Effector memory CD4-positive, alpha-beta T cell (primary cell): ENCODE measurements around the gene NFYB.

Source experiments
- DNase-seq, 3 donors: peaks; one replicate each; pipeline ENCODE4 v3.0.0-alpha.2; 2020
- H3K27ac ChIP-seq: 2 replicates; pipeline ENCODE4 v1.7.0; 2013; ENCODE audit warnings: mild to moderate bottlenecking, low read length, moderate library complexity; ENCODE audit not compliant: insufficient read depth, poor library complexity, severe bottlenecking
- H3K27me3 ChIP-seq: replicated peaks from 2 replicates; pipeline ENCODE4 v1.7.0; 2013; ENCODE audit warnings: mild to moderate bottlenecking, low read length; ENCODE audit not compliant: insufficient read depth, control insufficient read depth, poor library complexity, severe bottlenecking
- H3K36me3 ChIP-seq: 2 replicates; pipeline ENCODE4 v1.7.0; 2013; ENCODE audit warnings: mild to moderate bottlenecking, low read length, moderate library complexity; ENCODE audit not compliant: control insufficient read depth, insufficient read depth
- H3K4me1 ChIP-seq: 2 replicates; pipeline ENCODE4 v1.7.0; 2013; ENCODE audit warnings: low read length, mild to moderate bottlenecking; ENCODE audit not compliant: control insufficient read depth, insufficient read depth, poor library complexity, severe bottlenecking
- H3K4me3 ChIP-seq: 2 replicates; pipeline ENCODE4 v1.7.0; 2013; ENCODE audit warnings: low read length, low read depth, mild to moderate bottlenecking; ENCODE audit not compliant: insufficient read depth, poor library complexity, severe bottlenecking
- H3K9me3 ChIP-seq: 2 replicates; pipeline ENCODE4 v1.7.0; 2013; ENCODE audit warnings: mild to moderate bottlenecking, low read length, moderate library complexity; ENCODE audit not compliant: control insufficient read depth

Gene NFYB

GRCh38 chr12:104138797-104139152, 765 bp upstream of the NFYB start:
- DNase-seq = no peak
- Histone ChIP-seq H3K4me3 (peak overlapping the region; percentile 48), H3K4me1 (peaks cover 15% of the 10 kb centered on the region), H3K36me3 (peaks cover 3% of the 10 kb centered on the region), H3K27me3 (no peaks in the 10 kb centered on the region), H3K9me3 (no peaks in the 10 kb centered on the region), H3K27ac (no peak overlapping the region)

DNA sequence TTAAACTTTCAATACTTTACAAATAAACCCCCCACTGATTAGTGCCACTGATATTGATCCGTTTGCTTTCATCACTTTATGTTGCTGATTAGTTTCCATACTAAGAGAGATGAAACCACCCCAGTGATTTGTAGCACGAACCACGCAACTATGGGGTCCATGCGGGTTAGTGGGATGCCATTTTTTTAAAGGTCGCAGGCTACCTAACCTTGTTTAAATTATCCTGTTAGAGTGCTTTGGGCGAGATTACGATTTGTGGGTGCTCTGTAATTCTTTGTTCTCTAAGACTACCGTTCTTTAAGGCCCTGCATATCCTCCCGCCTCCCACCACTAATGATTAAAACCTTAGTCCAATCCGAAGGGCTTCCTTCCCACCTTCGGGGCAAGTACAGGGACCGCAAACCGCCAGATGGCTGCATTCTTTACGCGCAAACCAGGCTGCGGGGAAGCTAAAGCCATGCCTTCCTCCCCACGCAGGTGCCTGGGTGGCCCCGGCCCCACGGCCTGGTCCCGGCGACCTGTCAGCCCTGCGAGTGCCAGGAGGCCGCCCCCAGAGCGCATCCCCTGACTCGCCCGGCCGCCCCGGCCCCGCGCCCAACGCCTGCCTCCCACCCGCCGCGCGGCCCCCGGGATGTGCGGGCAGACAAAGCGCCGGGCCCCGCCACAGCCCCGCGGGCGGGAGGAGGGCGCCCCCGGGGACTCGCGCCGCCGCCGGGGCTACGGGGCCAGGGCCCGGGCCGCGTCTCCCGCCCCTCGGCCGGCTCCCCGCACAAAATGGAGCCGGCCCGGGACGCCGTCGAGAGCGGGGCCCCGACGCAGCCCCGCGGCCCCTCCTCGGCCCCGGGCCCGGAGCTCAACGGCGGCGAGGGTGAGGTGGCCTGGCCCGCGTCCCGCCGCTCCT, 759 bp downstream of the NFYB start:
- peaks cover 15% of the 10 kb centered on the region for H3K4me1 ChIP-seq
- peak overlapping the region; percentile 59 for H3K27ac ChIP-seq
- no peaks in the 10 kb centered on the region for H3K27me3 ChIP-seq
- H3K9me3 ChIP-seq = no peaks in the 10 kb centered on the region
- H3K4me3 ChIP-seq = peak overlapping the region; percentile 63
- DNase-seq = peak; percentile 25 to 34 (median 29)
- H3K36me3 ChIP-seq = peaks cover 17% of the 10 kb centered on the region

DNA sequence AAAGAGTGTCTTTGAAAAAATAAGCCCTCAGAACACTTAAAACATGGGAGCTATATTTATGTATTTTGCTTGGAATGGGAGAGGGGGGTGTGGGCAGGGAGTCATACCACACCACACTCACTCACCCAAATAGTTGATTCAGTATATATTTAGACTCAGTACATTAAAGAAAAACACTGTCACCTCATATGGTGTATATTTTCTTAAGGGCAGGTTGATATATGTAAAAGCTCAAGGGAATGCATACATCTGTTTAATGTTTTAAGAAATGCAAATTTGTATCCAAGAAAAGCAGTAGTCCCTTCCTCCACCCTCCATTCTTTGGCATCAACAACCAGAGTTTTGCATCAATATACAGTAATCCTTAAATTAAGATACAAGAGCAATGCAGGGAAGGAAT, 1.4 kb downstream of the NFYB start:
- no peak overlapping the region for H3K4me3 ChIP-seq
- peaks cover 15% of the 10 kb centered on the region for H3K4me1 ChIP-seq
- H3K27me3 ChIP-seq = no peaks in the 10 kb centered on the region
- H3K36me3 ChIP-seq = peaks cover 21% of the 10 kb centered on the region
- no peak overlapping the region for H3K27ac ChIP-seq
- no peaks in the 10 kb centered on the region for H3K9me3 ChIP-seq
- no peak for DNase-seq

DNA sequence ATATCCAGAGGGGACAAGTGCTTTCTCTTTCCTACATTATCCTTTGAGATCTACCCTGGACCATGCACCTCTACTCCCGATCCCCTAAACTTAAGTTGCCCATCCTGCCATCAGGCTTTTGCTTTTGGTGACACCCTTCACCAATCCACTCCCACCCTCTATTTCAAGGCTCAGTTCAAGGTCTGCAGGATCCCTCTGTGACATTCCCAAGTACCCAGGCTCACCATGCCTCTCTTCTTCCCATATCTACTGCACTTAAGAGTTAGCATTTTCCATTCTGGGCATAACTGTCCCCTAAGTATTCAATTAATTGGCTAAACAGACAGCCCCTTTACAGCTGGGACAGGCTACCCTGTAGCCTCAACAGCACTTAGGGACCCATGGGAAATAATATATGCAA, 3.1 kb downstream of the NFYB start:
- Histone ChIP-seq H3K27ac (no peak overlapping the region), H3K4me1 (peaks cover 15% of the 10 kb centered on the region), H3K9me3 (no peaks in the 10 kb centered on the region), H3K36me3 (peaks cover 21% of the 10 kb centered on the region), H3K27me3 (no peaks in the 10 kb centered on the region), H3K4me3 (no peak overlapping the region)
- no peak for DNase-seq

GRCh38 chr12:104133866-104134265, 4.1 kb downstream of the NFYB start:
- Histone ChIP-seq H3K9me3 (no peaks in the 10 kb centered on the region), H3K27ac (no peak overlapping the region), H3K4me1 (peaks cover 14% of the 10 kb centered on the region), H3K36me3 (peaks cover 29% of the 10 kb centered on the region), H3K27me3 (no peaks in the 10 kb centered on the region), H3K4me3 (no peak overlapping the region)
- no peak for DNase-seq

DNA sequence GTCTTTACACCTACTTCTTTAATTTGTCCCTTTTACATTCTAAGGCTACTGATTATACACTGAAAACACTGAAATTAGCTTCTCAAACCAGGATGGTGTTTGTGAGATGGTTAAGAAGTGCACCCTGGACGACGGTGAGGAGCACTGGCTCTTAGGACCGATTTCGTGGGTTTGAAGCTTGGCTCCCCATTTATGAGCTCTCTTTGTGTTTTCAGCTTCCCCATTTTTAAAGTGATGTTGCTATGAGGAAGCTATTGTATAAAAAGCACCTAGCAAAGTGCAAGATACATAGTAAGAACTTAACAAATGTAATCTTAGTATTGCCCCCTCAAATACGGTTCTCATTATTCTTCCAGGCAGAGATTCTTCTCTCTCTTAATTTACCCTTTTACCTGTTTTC, 4.7 kb downstream of the NFYB start:
- Histone ChIP-seq H3K36me3 (peaks cover 31% of the 10 kb centered on the region), H3K4me3 (no peak overlapping the region), H3K27ac (no peak overlapping the region), H3K9me3 (no peaks in the 10 kb centered on the region), H3K4me1 (peaks cover 9% of the 10 kb centered on the region), H3K27me3 (no peaks in the 10 kb centered on the region)
- no peak for DNase-seq

- Histone ChIP-seq H3K4me1 (peaks cover 8% of the 10 kb centered on the region), H3K36me3 (peaks cover 31% of the 10 kb centered on the region), H3K9me3 (no peaks in the 10 kb centered on the region), H3K27me3 (no peaks in the 10 kb centered on the region), H3K4me3 (no peak overlapping the region), H3K27ac (no peak overlapping the region)
- DNase-seq = no peak
These were observed 5.6 kb downstream of the NFYB start for GRCh38 chr12:104132351-104132956.

DNA sequence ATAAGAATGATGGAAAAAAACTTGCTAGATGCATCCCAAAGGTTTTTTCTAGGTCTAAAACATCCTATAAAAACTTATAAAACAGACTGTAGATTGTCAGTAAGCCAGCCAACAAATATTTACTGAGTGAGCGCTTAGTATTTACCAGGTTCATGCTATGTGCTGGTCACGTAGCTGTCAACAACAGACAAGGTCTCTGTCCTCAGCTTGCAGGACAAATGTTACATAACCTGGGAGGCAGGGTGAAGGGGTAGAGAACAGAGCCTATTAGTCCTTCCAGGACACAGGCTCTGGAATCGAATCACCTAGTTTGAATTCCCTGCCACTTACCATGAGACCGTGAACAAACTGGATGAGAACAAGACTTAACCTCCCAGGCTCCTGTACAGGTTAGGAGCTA, 6.4 kb downstream of the NFYB start:
- no peak for DNase-seq
- Histone ChIP-seq H3K4me3 (no peak overlapping the region), H3K9me3 (no peaks in the 10 kb centered on the region), H3K27ac (no peak overlapping the region), H3K4me1 (peaks cover 2% of the 10 kb centered on the region), H3K36me3 (peaks cover 34% of the 10 kb centered on the region), H3K27me3 (no peaks in the 10 kb centered on the region)

GRCh38 chr12:104130760-104131159, 7.2 kb downstream of the NFYB start:
- Histone ChIP-seq H3K36me3 (peaks cover 41% of the 10 kb centered on the region), H3K27me3 (no peaks in the 10 kb centered on the region), H3K27ac (no peak overlapping the region), H3K4me3 (no peak overlapping the region), H3K9me3 (no peaks in the 10 kb centered on the region), H3K4me1 (no peaks in the 10 kb centered on the region)
- no peak for DNase-seq

GRCh38 chr12:104126548-104126947, 11.5 kb downstream of the NFYB start:
- Histone ChIP-seq H3K9me3 (no peaks in the 10 kb centered on the region), H3K4me3 (no peak overlapping the region), H3K27ac (no peak overlapping the region), H3K36me3 (peaks cover 52% of the 10 kb centered on the region), H3K4me1 (no peaks in the 10 kb centered on the region), H3K27me3 (no peaks in the 10 kb centered on the region)
- no peak for DNase-seq
